K562 (cell line): Measurements from ENCODE around the gene STMN3. TPM values are rescaled to one million over a fixed set of nuclear protein-coding genes. Genes with fewer than 3 reads are reported as not detected.

Experiments used
- ARID2 ChIP-seq: fragments of 450-650 bp; IDR thresholded peaks from 2 replicates; pipeline ENCODE4 v1.6.1; 2017; ENCODE audit warnings: antibody characterized with exemption, mild to moderate bottlenecking
- FOSL1 ChIP-seq: fragments of 200-800 bp; sonication (Bioruptor generic); conservative IDR thresholded peaks from 2 replicates; pipeline ENCODE4 v1.6.1; 2016; ENCODE audit warnings: missing genetic modification characterization, missing compliant biosample characterization
- HDAC8 ChIP-seq: fragments of 450-650 bp; IDR thresholded peaks from 2 replicates; pipeline ENCODE4 v1.6.1; 2016; ENCODE audit warnings: mild to moderate bottlenecking, missing genetic modification characterization, moderate library complexity, missing compliant biosample characterization
- JUND ChIP-seq, 2 experiments: IDR thresholded peaks; 2 replicates in 1 of 2; 3 replicates in 1 of 2; pipeline ENCODE4 v1.6.1; 2011; ENCODE audit warnings: borderline replicate concordance in 2 of 2, low read depth in 2 of 2, low read length in 2 of 2, improper control_type of control experiment in 1 of 2, missing biosample characterization in 1 of 2, missing genetic modification characterization in 1 of 2, missing genetic modification reagents in 1 of 2
- RBFOX2 ChIP-seq: fragments of 200-400 bp; formaldehyde crosslinking; IDR thresholded peaks from 2 replicates; pipeline ENCODE4 v1.6.1; 2017; ENCODE audit warnings: low read depth, mild to moderate bottlenecking, low read length, moderate library complexity
- SP1 ChIP-seq: sonication (generic); formaldehyde crosslinking; IDR thresholded peaks from 2 replicates; pipeline ENCODE4 v1.8.1; 2022; ENCODE audit warnings: mild to moderate bottlenecking, missing genetic modification reagents
- TCF3 ChIP-seq: sonication (generic); formaldehyde crosslinking; IDR thresholded peaks from 2 replicates; pipeline ENCODE4 v1.4.0; 2020; ENCODE audit warnings: mild to moderate bottlenecking, missing genetic modification reagents
- ZBED1 ChIP-seq: IDR thresholded peaks from 2 replicates; pipeline ENCODE4 v1.6.1; 2014
- ZC3H11A ChIP-seq: IDR thresholded peaks from 2 replicates; pipeline ENCODE4 v1.6.1; 2012; ENCODE audit warnings: low read depth, low read length, improper control_type of control experiment
- ZNF830 ChIP-seq: fragments of 250-450 bp; sonication (Bioruptor Pico); IDR thresholded peaks from 2 replicates; pipeline ENCODE4 v1.5.0; 2021; ENCODE audit warnings: mild to moderate bottlenecking
- polyA plus RNA-seq, 8 experiments: library from polyadenylated mRNA; depleted of rRNA in 4 of 8; stranded (reverse) in 5 of 8; unstranded in 3 of 8; fragments of >200 nt; fragmentation: Nextera tagmentation in 2 of 8; fragmentation: Illumina TruSeq in 1 of 8; extraction: Ambion mirVana in 2 of 8; extraction: Trizol in 1 of 8; gene quantifications; 2 replicates each; pipeline versions ENCODE4 v1.2.1 to v1.2.3, GENCODE V29; 2011 to 2014; ENCODE audit warnings: inconsistent platforms in 1 of 8, missing spikeins in 1 of 8
- total RNA-seq, 7 experiments: library from RNA; depleted of rRNA in 6 of 7; stranded (reverse); fragments of >200 nt in 6 of 7; fragmentation: Illumina TruSeq in 2 of 7; extraction: Trizol in 2 of 7; gene quantifications; 2 replicates each; pipeline versions ENCODE4 v1.2.1 to v1.2.3, GENCODE V29; 2011 to 2021; ENCODE audit warnings: low replicate concordance in 1 of 7
- TF ChIP-seq, protein P1 (sequence below): sonication (generic); IDR thresholded peaks from 2 replicates; pipeline ENCODE4 v1.6.1; 2016
- TF ChIP-seq, protein P2 (sequence below), 2 experiments: fragments of 450-650 bp in 1 of 2; sonication (generic) in 1 of 2; formaldehyde crosslinking in 1 of 2; IDR thresholded peaks in 1 of 2; conservative IDR thresholded peaks in 1 of 2; 2 replicates each; pipeline versions ENCODE4 v1.6.1 to v1.8.1; 2016 to 2023; ENCODE audit warnings: mild to moderate bottlenecking in 2 of 2, moderate library complexity in 2 of 2, inconsistent platforms in 1 of 2, missing genetic modification reagents in 1 of 2
- TF ChIP-seq, protein P3 (sequence below): fragments of 450-650 bp; IDR thresholded peaks from 2 replicates; pipeline ENCODE4 v1.6.1; 2016; ENCODE audit warnings: mild to moderate bottlenecking, moderate library complexity

STMN3 gene
- total and polyA plus RNA-seq, 9 of the 15 experiments (the other 6 are each of a cell fraction or from before 2014, with no cell fraction given): 0.70 to 65.6 (median 29.4) TPM

DNA sequence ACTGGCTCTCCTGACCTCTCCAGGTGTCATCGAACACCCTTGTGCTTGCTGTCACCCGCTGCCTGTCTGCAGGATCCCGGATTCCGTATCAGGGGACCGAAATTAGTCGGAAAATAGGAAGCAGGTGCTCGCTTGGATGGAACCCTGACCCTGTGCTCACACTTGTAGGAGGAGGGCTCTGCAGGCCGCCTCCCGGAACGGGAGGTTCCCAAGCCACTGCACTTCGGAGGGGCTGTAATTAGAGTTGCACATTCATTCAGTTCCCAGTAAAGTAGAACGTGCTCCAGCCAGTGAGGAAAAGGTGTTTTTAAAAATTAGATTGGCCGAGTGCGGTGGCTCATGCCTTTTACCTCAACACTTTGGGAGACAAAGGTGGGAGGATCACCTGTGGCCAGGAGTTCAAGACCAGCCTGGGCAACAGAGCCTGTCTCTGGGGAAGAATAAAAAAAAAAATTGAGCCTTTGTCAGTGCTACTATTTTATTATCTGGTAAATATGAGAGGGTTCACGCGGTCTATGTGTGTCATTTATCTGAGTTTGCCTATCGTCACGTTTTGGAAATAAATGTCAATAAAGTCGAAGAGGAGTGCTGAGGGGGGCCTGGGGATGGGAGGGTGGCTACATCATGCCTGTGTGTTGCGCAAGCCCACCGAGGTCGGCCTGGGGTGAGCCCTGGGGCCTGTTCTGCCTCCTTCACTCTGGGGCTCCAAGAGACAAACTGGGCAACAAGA is 24.8 kb downstream of the STMN3 start (continued):
- no peak for TF ChIP-seq ARID2
- TF ChIP-seq HDAC8: peak; percentile 50; the same call in 1 of the 2 replicates
- TF ChIP-seq FOSL1 (tag): no peak
- TF ChIP-seq, protein P1, sequence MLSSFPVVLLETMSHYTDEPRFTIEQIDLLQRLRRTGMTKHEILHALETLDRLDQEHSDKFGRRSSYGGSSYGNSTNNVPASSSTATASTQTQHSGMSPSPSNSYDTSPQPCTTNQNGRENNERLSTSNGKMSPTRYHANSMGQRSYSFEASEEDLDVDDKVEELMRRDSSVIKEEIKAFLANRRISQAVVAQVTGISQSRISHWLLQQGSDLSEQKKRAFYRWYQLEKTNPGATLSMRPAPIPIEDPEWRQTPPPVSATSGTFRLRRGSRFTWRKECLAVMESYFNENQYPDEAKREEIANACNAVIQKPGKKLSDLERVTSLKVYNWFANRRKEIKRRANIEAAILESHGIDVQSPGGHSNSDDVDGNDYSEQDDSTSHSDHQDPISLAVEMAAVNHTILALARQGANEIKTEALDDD: no peak
- TF ChIP-seq ZBED1: no peak
- peak; percentile 83; the same call in 1 of the 2 replicates for TF ChIP-seq ZC3H11A
- TF ChIP-seq ZNF830 (CRISPR knock-in tag): no peak
- TF ChIP-seq, protein P2, sequence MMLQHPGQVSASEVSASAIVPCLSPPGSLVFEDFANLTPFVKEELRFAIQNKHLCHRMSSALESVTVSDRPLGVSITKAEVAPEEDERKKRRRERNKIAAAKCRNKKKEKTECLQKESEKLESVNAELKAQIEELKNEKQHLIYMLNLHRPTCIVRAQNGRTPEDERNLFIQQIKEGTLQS (IDR thresholded peaks at IDR 0.05): peak; percentile 49; the same call in 1 of the 2 replicates
- TF ChIP-seq, protein P2 (CRISPR knock-in tag; conservative IDR thresholded peaks at IDR 0.05): no peak; the same call in 1 of the 2 replicates
- TF ChIP-seq JUND (IDR thresholded peaks at IDR 0.05; ENCODE audit: borderline replicate concordance, low read depth, low read length): peak; percentile 76
- TF ChIP-seq JUND (tag; IDR thresholded peaks at IDR 0.05; ENCODE audit: borderline replicate concordance, low read depth, low read length): peak; percentile 56; the same call in 1 of the 3 replicates
- TF ChIP-seq SP1 (CRISPR knock-in tag): peak; percentile 90
- TF ChIP-seq RBFOX2: peak; percentile 52
- TF ChIP-seq TCF3 (CRISPR knock-in tag): peak; percentile 21
- TF ChIP-seq, protein P3, sequence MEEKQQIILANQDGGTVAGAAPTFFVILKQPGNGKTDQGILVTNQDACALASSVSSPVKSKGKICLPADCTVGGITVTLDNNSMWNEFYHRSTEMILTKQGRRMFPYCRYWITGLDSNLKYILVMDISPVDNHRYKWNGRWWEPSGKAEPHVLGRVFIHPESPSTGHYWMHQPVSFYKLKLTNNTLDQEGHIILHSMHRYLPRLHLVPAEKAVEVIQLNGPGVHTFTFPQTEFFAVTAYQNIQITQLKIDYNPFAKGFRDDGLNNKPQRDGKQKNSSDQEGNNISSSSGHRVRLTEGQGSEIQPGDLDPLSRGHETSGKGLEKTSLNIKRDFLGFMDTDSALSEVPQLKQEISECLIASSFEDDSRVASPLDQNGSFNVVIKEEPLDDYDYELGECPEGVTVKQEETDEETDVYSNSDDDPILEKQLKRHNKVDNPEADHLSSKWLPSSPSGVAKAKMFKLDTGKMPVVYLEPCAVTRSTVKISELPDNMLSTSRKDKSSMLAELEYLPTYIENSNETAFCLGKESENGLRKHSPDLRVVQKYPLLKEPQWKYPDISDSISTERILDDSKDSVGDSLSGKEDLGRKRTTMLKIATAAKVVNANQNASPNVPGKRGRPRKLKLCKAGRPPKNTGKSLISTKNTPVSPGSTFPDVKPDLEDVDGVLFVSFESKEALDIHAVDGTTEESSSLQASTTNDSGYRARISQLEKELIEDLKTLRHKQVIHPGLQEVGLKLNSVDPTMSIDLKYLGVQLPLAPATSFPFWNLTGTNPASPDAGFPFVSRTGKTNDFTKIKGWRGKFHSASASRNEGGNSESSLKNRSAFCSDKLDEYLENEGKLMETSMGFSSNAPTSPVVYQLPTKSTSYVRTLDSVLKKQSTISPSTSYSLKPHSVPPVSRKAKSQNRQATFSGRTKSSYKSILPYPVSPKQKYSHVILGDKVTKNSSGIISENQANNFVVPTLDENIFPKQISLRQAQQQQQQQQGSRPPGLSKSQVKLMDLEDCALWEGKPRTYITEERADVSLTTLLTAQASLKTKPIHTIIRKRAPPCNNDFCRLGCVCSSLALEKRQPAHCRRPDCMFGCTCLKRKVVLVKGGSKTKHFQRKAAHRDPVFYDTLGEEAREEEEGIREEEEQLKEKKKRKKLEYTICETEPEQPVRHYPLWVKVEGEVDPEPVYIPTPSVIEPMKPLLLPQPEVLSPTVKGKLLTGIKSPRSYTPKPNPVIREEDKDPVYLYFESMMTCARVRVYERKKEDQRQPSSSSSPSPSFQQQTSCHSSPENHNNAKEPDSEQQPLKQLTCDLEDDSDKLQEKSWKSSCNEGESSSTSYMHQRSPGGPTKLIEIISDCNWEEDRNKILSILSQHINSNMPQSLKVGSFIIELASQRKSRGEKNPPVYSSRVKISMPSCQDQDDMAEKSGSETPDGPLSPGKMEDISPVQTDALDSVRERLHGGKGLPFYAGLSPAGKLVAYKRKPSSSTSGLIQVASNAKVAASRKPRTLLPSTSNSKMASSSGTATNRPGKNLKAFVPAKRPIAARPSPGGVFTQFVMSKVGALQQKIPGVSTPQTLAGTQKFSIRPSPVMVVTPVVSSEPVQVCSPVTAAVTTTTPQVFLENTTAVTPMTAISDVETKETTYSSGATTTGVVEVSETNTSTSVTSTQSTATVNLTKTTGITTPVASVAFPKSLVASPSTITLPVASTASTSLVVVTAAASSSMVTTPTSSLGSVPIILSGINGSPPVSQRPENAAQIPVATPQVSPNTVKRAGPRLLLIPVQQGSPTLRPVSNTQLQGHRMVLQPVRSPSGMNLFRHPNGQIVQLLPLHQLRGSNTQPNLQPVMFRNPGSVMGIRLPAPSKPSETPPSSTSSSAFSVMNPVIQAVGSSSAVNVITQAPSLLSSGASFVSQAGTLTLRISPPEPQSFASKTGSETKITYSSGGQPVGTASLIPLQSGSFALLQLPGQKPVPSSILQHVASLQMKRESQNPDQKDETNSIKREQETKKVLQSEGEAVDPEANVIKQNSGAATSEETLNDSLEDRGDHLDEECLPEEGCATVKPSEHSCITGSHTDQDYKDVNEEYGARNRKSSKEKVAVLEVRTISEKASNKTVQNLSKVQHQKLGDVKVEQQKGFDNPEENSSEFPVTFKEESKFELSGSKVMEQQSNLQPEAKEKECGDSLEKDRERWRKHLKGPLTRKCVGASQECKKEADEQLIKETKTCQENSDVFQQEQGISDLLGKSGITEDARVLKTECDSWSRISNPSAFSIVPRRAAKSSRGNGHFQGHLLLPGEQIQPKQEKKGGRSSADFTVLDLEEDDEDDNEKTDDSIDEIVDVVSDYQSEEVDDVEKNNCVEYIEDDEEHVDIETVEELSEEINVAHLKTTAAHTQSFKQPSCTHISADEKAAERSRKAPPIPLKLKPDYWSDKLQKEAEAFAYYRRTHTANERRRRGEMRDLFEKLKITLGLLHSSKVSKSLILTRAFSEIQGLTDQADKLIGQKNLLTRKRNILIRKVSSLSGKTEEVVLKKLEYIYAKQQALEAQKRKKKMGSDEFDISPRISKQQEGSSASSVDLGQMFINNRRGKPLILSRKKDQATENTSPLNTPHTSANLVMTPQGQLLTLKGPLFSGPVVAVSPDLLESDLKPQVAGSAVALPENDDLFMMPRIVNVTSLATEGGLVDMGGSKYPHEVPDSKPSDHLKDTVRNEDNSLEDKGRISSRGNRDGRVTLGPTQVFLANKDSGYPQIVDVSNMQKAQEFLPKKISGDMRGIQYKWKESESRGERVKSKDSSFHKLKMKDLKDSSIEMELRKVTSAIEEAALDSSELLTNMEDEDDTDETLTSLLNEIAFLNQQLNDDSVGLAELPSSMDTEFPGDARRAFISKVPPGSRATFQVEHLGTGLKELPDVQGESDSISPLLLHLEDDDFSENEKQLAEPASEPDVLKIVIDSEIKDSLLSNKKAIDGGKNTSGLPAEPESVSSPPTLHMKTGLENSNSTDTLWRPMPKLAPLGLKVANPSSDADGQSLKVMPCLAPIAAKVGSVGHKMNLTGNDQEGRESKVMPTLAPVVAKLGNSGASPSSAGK: peak; percentile 91
